CD14-positive monocyte (primary cell): Measurements from ENCODE around the gene LRCH4. TPM values are rescaled to one million over a fixed set of nuclear protein-coding genes. Genes with fewer than 3 reads are reported as not detected.

Source experiments
- DNase-seq, 3 donors: peaks; one replicate each; pipeline ENCODE4 v3.0.0-alpha.2; 2011 to 2022
- H2AFZ ChIP-seq: 2 replicates; pipeline ENCODE4 v1.6.0; 2012; ENCODE audit warnings: mild to moderate bottlenecking, low read depth, low read length, inconsistent platforms; ENCODE audit not compliant: insufficient read depth, poor library complexity, severe bottlenecking
- H3K27ac ChIP-seq, 2 donors: 1 replicate in 1 of 2; 2 replicates in 1 of 2; pipeline ENCODE4 v1.5.1; 2012 to 2013; ENCODE audit warnings: low read length in 2 of 2, control low read depth in 1 of 2, inconsistent platforms in 1 of 2, low read depth in 1 of 2, mild to moderate bottlenecking in 1 of 2
- H3K27me3 ChIP-seq, 2 donors: one replicate each; pipeline versions ENCODE4 v1.6.0 to v1.6.1; 2011 to 2013; ENCODE audit warnings: low read length in 2 of 2; ENCODE audit not compliant: control insufficient read depth in 2 of 2, insufficient read depth in 2 of 2
- H3K36me3 ChIP-seq, 2 donors: replicated peaks in 1 of 2; 1 replicate in 1 of 2; 2 replicates in 1 of 2; pipeline versions ENCODE4 v1.5.1 to v1.6.1; 2012 to 2013; ENCODE audit warnings: low read length in 2 of 2, control low read depth in 1 of 2, inconsistent platforms in 1 of 2, mild to moderate bottlenecking in 1 of 2; ENCODE audit not compliant: insufficient read depth in 2 of 2, control insufficient read depth in 1 of 2
- H3K4me1 ChIP-seq, 2 donors: 1 replicate in 1 of 2; 2 replicates in 1 of 2; pipeline versions ENCODE4 v1.5.1 to v1.6.1; 2012 to 2013; ENCODE audit warnings: low read length in 2 of 2, control low read depth in 1 of 2, inconsistent platforms in 1 of 2, mild to moderate bottlenecking in 1 of 2, moderate library complexity in 1 of 2; ENCODE audit not compliant: insufficient read depth in 2 of 2, control insufficient read depth in 1 of 2
- H3K4me2 ChIP-seq: replicated peaks from 2 replicates; pipeline ENCODE3; 2012; ENCODE audit warnings: low read length, moderate library complexity, mild to moderate bottlenecking; ENCODE audit not compliant: poor library complexity, severe bottlenecking; ENCODE audit errors: extremely low read depth
- H3K4me3 ChIP-seq, 3 experiments: fragments of 200-600 bp in 1 of 3; sonication (generic) in 1 of 3; replicated peaks in 1 of 3; 1 replicate in 2 of 3; 2 replicates in 1 of 3; pipeline ENCODE4 v1.5.1; 2011 to 2013; ENCODE audit warnings: low read length in 3 of 3, mild to moderate bottlenecking in 3 of 3, control low read depth in 2 of 3, low read depth in 2 of 3, inconsistent platforms in 1 of 3, moderate library complexity in 1 of 3
- H3K79me2 ChIP-seq: 2 replicates; pipeline ENCODE4 v1.6.0; 2012; ENCODE audit warnings: mild to moderate bottlenecking, control low read depth, inconsistent platforms, low read length, moderate library complexity; ENCODE audit not compliant: insufficient read depth
- H3K9ac ChIP-seq: 2 replicates; pipeline ENCODE4 v1.6.0; 2017; ENCODE audit warnings: low read length, mild to moderate bottlenecking; ENCODE audit not compliant: insufficient read depth, poor library complexity, severe bottlenecking
- H3K9me3 ChIP-seq, 2 donors: replicated peaks in 1 of 2; 1 replicate in 1 of 2; 2 replicates in 1 of 2; pipeline versions ENCODE4 v1.5.1 to v1.6.1; 2012 to 2013; ENCODE audit warnings: low read length in 2 of 2, control low read depth in 1 of 2; ENCODE audit not compliant: control insufficient read depth in 1 of 2, insufficient read depth in 1 of 2
- H4K20me1 ChIP-seq: 2 replicates; pipeline ENCODE4 v1.6.0; 2012; ENCODE audit warnings: mild to moderate bottlenecking, low read length, control low read depth, moderate library complexity; ENCODE audit not compliant: insufficient read depth
- H3K27ac Mint-ChIP-seq, 7 donors: one replicate each; pipeline ENCODE4 v1.8.0; 2020; ENCODE audit warnings: mild to moderate bottlenecking in 7 of 7, mixed read lengths in 7 of 7, moderate library complexity in 6 of 7, inconsistent platforms in 2 of 7
- H3K27me3 Mint-ChIP-seq, 3 donors: one replicate each; pipeline ENCODE4 v1.8.0; 2021 to 2022; ENCODE audit warnings: low read depth in 3 of 3, mild to moderate bottlenecking in 3 of 3, mixed read lengths in 3 of 3, moderate library complexity in 3 of 3, inconsistent platforms in 1 of 3
- H3K36me3 Mint-ChIP-seq, 2 donors: one replicate each; pipeline ENCODE4 v1.8.0; 2020; ENCODE audit warnings: mixed read lengths in 2 of 2, inconsistent platforms in 1 of 2, mild to moderate bottlenecking in 1 of 2
- H3K4me1 Mint-ChIP-seq: one replicate; pipeline ENCODE4 v1.8.0; 2020; ENCODE audit warnings: mild to moderate bottlenecking, mixed read lengths
- H3K4me3 Mint-ChIP-seq, 2 donors: one replicate each; pipeline ENCODE4 v1.8.0; 2020; ENCODE audit warnings: mild to moderate bottlenecking in 2 of 2, mixed read lengths in 2 of 2, moderate library complexity in 1 of 2
- H3K9me3 Mint-ChIP-seq, 7 donors: one replicate each; pipeline ENCODE4 v1.8.0; 2020 to 2022; ENCODE audit warnings: mixed read lengths in 7 of 7, mild to moderate bottlenecking in 6 of 7, moderate library complexity in 6 of 7, inconsistent platforms in 2 of 7
- WGBS: methylation state at CpG from one replicate; pipeline ENCODE4 v1.1.5; 2013; ENCODE audit warnings: missing lambda C conversion rate; ENCODE audit not compliant: insufficient coverage; 5-methylcytosine and 5-hydroxymethylcytosine counted together
- intact Hi-C, 2 donors: fragments of 100-400 bp; cut with micrococcal nuclease; formaldehyde crosslinking; loops; one replicate each; pipeline versions ENCODE4 v1.15.0 to v1.15.1; 2023
- polyA plus RNA-seq, 3 donors: library from polyadenylated mRNA; depleted of rRNA in 1 of 3; unstranded in 2 of 3; stranded (reverse) in 1 of 3; fragments of 300-500 nt in 2 of 3; fragments of >200 nt in 1 of 3; fragmentation: Illumina TruSeq in 2 of 3; gene quantifications; 1 replicate in 2 of 3; 2 replicates in 1 of 3; pipeline ENCODE4 v1.2.3, GENCODE V29; 2012 to 2021
- TF ChIP-seq, protein P1 (sequence below): fragments of 200-600 bp; IDR thresholded peaks from one replicate; pipeline ENCODE4 v1.8.0; 2022; ENCODE audit warnings: antibody characterized with exemption, mild to moderate bottlenecking

LRCH4 gene
- polyA plus RNA-seq, 3 donors: 132 to 286 (median 134) TPM

DNA sequence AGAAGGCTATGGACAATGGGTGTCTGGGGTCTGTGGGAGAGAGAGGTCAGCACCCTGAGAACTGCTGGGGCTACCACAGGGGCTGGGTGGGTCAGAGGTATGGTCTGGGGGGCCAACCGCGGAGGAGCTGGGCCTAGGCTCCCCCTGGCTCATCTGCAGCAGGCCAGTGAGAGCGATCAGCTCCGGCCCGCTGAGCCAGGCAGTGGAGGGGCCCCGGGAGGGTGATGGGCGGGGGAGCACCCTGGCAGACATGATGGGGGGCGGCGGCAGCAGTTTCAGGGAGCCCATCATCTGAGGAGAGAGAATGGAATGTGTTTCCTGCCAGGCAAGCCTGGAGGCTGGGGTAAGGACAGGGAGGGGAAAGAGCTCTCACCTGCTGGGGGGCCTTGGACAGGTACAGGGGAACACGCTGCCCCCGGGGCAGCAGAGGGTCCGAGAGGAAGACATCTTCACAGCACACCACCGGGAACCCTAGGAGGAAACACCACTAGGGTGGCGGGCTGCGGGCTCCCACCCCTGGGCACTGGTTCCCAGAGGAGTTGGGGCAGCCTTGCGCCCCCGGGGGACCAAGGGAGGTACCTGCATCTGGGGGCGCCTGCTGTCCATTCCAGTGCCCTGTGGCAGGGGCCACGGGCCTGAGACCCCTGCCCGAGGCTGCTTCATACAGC is 13.5 kb downstream of the LRCH4 start:
- H3K36me3 Mint-ChIP-seq: peaks cover 23 to 33% of the 10 kb centered on the region in 2 donors
- H3K4me1 Mint-ChIP-seq: peaks cover 38% of the 10 kb centered on the region

DNA sequence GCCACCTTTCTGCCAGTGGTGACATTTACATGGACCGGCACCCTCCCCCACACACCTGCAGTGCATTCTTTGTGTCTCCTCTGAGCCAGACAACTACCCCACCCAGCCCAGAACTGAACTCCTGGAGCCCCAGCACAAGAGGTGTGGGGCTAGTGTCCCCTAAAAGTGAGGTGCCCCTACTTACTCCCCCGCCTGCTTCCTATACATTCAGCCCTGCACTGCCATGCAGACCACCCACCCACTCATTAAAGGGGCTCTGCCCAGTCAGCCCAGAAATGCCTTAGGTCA is 14.2 kb downstream of the LRCH4 start:
- Histone ChIP-seq H4K20me1 (peaks cover 82% of the 10 kb centered on the region), H3K9me3 (no peaks in the 10 kb centered on the region), H3K9ac (no peak overlapping the region), H3K4me1 (peaks cover 27 to 48% of the 10 kb centered on the region in 2 donors), H3K4me2 (no peak overlapping the region), H3K4me3 (no peak overlapping the region), H3K79me2 (no peaks in the 10 kb centered on the region), H3K27me3 (peaks cover 3 to 38% of the 10 kb centered on the region in 2 donors), H3K27ac (no peak overlapping the region), H3K36me3 (peaks cover 44 to 52% of the 10 kb centered on the region in 2 donors), H2AFZ (no peak overlapping the region)
- H3K4me3 Mint-ChIP-seq: peak overlapping the region in 1 of 2 donors; percentile 71
- H3K27ac Mint-ChIP-seq: peak overlapping the region in 2 of 7 donors; percentile 33 to 36
- intact Hi-C loops: no loop called here
- H3K27me3 Mint-ChIP-seq: peaks cover 28 to 56% (median 41%) of the 10 kb centered on the region in 3 donors
- TF ChIP-seq, protein P1, sequence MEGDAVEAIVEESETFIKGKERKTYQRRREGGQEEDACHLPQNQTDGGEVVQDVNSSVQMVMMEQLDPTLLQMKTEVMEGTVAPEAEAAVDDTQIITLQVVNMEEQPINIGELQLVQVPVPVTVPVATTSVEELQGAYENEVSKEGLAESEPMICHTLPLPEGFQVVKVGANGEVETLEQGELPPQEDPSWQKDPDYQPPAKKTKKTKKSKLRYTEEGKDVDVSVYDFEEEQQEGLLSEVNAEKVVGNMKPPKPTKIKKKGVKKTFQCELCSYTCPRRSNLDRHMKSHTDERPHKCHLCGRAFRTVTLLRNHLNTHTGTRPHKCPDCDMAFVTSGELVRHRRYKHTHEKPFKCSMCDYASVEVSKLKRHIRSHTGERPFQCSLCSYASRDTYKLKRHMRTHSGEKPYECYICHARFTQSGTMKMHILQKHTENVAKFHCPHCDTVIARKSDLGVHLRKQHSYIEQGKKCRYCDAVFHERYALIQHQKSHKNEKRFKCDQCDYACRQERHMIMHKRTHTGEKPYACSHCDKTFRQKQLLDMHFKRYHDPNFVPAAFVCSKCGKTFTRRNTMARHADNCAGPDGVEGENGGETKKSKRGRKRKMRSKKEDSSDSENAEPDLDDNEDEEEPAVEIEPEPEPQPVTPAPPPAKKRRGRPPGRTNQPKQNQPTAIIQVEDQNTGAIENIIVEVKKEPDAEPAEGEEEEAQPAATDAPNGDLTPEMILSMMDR: no peak
- H3K4me1 Mint-ChIP-seq: peaks cover 38% of the 10 kb centered on the region
- WGBS: 100% methylated on average over 1 of the region's 2 CpGs
- DNase-seq: no peak
- peaks cover 23 to 33% of the 10 kb centered on the region in 2 donors for H3K36me3 Mint-ChIP-seq
- H3K9me3 Mint-ChIP-seq: peaks cover 0 to 17% (median 3%) of the 10 kb centered on the region in 7 donors

More for the DNA sequence above, 13.5 kb downstream of the LRCH4 start:
- Histone ChIP-seq H3K36me3 (peaks cover 51 to 59% of the 10 kb centered on the region in 2 donors), H3K79me2 (no peaks in the 10 kb centered on the region), H3K4me1 (peaks cover 27 to 45% of the 10 kb centered on the region in 2 donors), H3K27me3 (peaks cover 3 to 38% of the 10 kb centered on the region in 2 donors), H3K27ac (no peak overlapping the region), H3K4me2 (no peak overlapping the region), H3K4me3 (no peak overlapping the region), H4K20me1 (peaks cover 89% of the 10 kb centered on the region), H3K9me3 (no peaks in the 10 kb centered on the region), H3K9ac (no peak overlapping the region), H2AFZ (no peak overlapping the region)
- no peak for DNase-seq
- WGBS: 92% methylated on average over 20 of the region's 20 CpGs
- Mint-ChIP-seq H3K27ac (peak overlapping the region in 2 of 7 donors; percentile 18 to 36), H3K27me3 (peaks cover 28 to 56% (median 41%) of the 10 kb centered on the region in 3 donors), H3K4me3 (peak overlapping the region in 1 of 2 donors; percentile 30), H3K9me3 (peaks cover 0 to 17% (median 3%) of the 10 kb centered on the region in 7 donors)
- TF ChIP-seq, protein P1: no peak
- intact Hi-C loops: no loop called here
